CD8-positive, alpha-beta memory T cell (primary cell): ENCODE results near the gene TBX5. TPM values are rescaled to one million over a fixed set of nuclear protein-coding genes. Genes with fewer than 3 reads are reported as not detected.

Source experiments
- CTCF ChIA-PET: fragments of 350-600 bp; sonication (Branson Sonifier 250); formaldehyde crosslinking; loops from one replicate; lab custom pipeline; 2021; ENCODE audit warnings: antibody characterized with exemption; lab: Charles Lee
- POLR2A ChIA-PET: fragments of 350-600 bp; sonication (Branson Sonifier 250); formaldehyde crosslinking; loops from one replicate; lab custom pipeline; 2021; ENCODE audit warnings: antibody characterized with exemption; lab: Charles Lee
- DNase-seq, 5 donors: peaks; one replicate each; pipeline versions ENCODE4 v3.0.0 to v3.0.0-alpha.2; 2020 to 2022; ENCODE audit warnings: mixed read lengths in 1 of 5
- H3K27ac ChIP-seq: one replicate; pipeline ENCODE4 v1.7.0; 2013; ENCODE audit warnings: low read depth, mild to moderate bottlenecking, low read length, moderate library complexity
- H3K27me3 ChIP-seq: 2 replicates; pipeline ENCODE4 v1.7.0; 2013; ENCODE audit warnings: low read length, mild to moderate bottlenecking; ENCODE audit not compliant: insufficient read depth, poor library complexity, severe bottlenecking
- H3K36me3 ChIP-seq: 2 replicates; pipeline ENCODE4 v1.7.0; 2013; ENCODE audit warnings: mild to moderate bottlenecking, low read length, moderate library complexity; ENCODE audit not compliant: insufficient read depth
- H3K4me1 ChIP-seq: 2 replicates; pipeline ENCODE4 v1.7.0; 2013; ENCODE audit warnings: mild to moderate bottlenecking, low read length, moderate library complexity; ENCODE audit not compliant: insufficient read depth
- H3K4me3 ChIP-seq: 2 replicates; pipeline ENCODE4 v1.7.0; 2013; ENCODE audit warnings: mild to moderate bottlenecking, low read length
- H3K9me3 ChIP-seq: 2 replicates; pipeline ENCODE4 v1.7.0; 2013; ENCODE audit warnings: mild to moderate bottlenecking, low read length
- H3K27ac Mint-ChIP-seq, 8 donors: one replicate each; pipeline ENCODE4 v1.8.0; 2020 to 2021; ENCODE audit warnings: mixed read lengths in 8 of 8, mild to moderate bottlenecking in 6 of 8, inconsistent platforms in 3 of 8, moderate library complexity in 3 of 8
- H3K27me3 Mint-ChIP-seq, 2 donors: one replicate each; pipeline ENCODE4 v1.8.0; 2020 to 2021; ENCODE audit warnings: mixed read lengths in 2 of 2, mild to moderate bottlenecking in 1 of 2, moderate library complexity in 1 of 2
- H3K36me3 Mint-ChIP-seq, 3 donors: one replicate each; pipeline ENCODE4 v1.8.0; 2020 to 2021; ENCODE audit warnings: mixed read lengths in 3 of 3, inconsistent platforms in 1 of 3, mild to moderate bottlenecking in 1 of 3
- H3K4me1 Mint-ChIP-seq, 3 donors: one replicate each; pipeline ENCODE4 v1.8.0; 2020 to 2021; ENCODE audit warnings: mixed read lengths in 3 of 3, inconsistent platforms in 1 of 3, mild to moderate bottlenecking in 1 of 3
- H3K4me3 Mint-ChIP-seq, 7 donors: one replicate each; pipeline ENCODE4 v1.8.0; 2020 to 2021; ENCODE audit warnings: mixed read lengths in 7 of 7, mild to moderate bottlenecking in 6 of 7, moderate library complexity in 4 of 7, inconsistent platforms in 2 of 7
- H3K9me3 Mint-ChIP-seq, 5 donors: one replicate each; pipeline ENCODE4 v1.8.0; 2020 to 2022; ENCODE audit warnings: mixed read lengths in 5 of 5, mild to moderate bottlenecking in 3 of 5, moderate library complexity in 2 of 5, inconsistent platforms in 1 of 5
- polyA plus RNA-seq: library from polyadenylated mRNA; unstranded; fragments of 300-500 nt; fragmentation: Illumina TruSeq; gene quantifications from one replicate; pipeline ENCODE4 v1.2.3, GENCODE V29; 2021
- total RNA-seq, 2 experiments: library from RNA; stranded (reverse); gene quantifications; one replicate each; pipeline ENCODE4 v1.2.3, GENCODE V29; 2021

TBX5 gene
- total and polyA plus RNA-seq, 3 experiments from 2014 or later, result not detected

DNA sequence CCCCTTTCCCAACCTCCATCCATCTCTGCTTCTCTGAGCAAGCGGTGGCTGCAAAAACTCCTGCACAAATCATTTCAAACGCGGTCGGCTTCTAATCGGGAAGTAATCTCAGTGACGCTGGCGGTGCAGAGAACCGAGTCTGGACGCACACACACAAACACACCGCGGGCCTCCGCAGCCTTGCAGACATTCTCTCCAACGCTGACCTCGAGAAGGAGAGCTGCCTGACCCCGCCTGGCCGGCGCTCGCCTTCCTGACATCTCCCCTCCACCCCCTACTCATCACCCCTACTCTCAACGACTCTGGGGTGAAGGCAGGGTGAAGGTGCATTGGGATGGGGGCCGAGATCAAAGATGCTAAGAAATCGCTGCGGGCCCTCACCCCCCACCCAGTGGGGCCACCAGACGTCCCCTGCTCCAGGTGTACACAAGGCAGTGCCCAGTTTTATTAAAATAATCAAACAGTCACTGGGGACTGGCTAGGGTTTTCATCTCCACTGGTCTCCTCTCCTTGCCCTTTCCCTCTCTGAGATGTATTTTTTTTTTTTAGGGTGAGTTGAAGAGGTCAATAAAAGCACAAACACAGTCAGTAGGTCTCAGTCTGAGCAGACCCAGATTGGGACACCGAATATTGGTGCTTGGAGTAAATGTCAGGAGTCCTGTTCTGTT lies 506 bp upstream of the TBX5 start:
- Mint-ChIP-seq H3K27me3 (peaks cover 72 to 91% of the 10 kb centered on the region in 2 donors), H3K27ac (no peak overlapping the region), H3K9me3 (peaks cover 0 to 13% (median 11%) of the 10 kb centered on the region in 5 donors), H3K4me1 (peaks cover 3 to 14% (median 7%) of the 10 kb centered on the region in 3 donors), H3K36me3 (no peaks in the 10 kb centered on the region), H3K4me3 (no peak overlapping the region)
- POLR2A ChIA-PET, result no interaction called here
- H3K27ac ChIP-seq, result no peak overlapping the region
- H3K4me3 ChIP-seq, result no peak overlapping the region
- no peaks in the 10 kb centered on the region for H3K9me3 ChIP-seq
- DNase-seq, result no peak
- CTCF ChIA-PET, result no interaction called here
- peaks cover 33% of the 10 kb centered on the region for H3K27me3 ChIP-seq
- H3K36me3 ChIP-seq, result no peaks in the 10 kb centered on the region
- H3K4me1 ChIP-seq, result no peaks in the 10 kb centered on the region

DNA sequence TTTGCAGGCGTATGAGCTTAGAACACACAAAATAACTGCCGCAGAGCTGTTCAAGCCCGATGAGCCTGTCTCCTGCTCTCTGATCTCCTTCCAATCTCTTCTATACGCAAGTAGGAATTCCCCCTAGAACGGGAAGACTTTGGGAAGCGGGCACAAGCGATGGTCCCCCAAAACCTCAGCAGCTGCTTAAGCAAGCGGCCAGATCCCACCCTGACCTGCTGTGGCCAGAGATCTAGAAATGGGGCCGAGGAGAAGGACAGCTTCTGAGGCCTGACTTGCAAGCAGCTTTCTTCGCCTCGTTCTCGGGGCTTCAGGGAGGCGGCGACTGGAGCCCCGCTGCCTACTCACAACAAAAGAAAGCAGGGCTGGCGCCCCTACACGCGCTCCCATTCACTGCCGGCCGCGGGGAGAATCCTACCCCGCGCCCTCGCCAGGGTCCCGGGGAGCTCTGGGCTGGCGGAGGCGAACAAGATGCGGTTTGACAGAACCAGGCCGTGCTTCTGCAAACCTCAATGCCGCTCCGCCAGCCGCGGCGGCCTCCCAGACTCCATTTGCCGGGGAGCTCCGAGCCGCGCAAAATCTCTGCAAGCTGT lies 922 bp downstream of the TBX5 start:
- H3K4me1 ChIP-seq, result no peaks in the 10 kb centered on the region
- Mint-ChIP-seq H3K27me3 (peaks cover 71 to 88% of the 10 kb centered on the region in 2 donors), H3K4me1 (peaks cover 3 to 8% (median 7%) of the 10 kb centered on the region in 3 donors), H3K4me3 (no peak overlapping the region), H3K9me3 (peaks cover 0 to 13% (median 9%) of the 10 kb centered on the region in 5 donors), H3K36me3 (no peaks in the 10 kb centered on the region), H3K27ac (no peak overlapping the region)
- H3K27ac ChIP-seq, result no peak overlapping the region
- no peak for DNase-seq
- H3K9me3 ChIP-seq, result no peaks in the 10 kb centered on the region
- ChIA-PET CTCF (no interaction called here), POLR2A (no interaction called here)
- no peak overlapping the region for H3K4me3 ChIP-seq
- H3K36me3 ChIP-seq, result no peaks in the 10 kb centered on the region
- peaks cover 33% of the 10 kb centered on the region for H3K27me3 ChIP-seq

GRCh38 chr12:114404083-114404925 lies 1.6 kb downstream of the TBX5 start:
- no peaks in the 10 kb centered on the region for H3K4me1 ChIP-seq
- ChIA-PET POLR2A (no interaction called here), CTCF (no interaction called here)
- H3K9me3 ChIP-seq, result no peaks in the 10 kb centered on the region
- H3K36me3 ChIP-seq, result no peaks in the 10 kb centered on the region
- peaks cover 2 to 4% (median 4%) of the 10 kb centered on the region in 3 donors for H3K4me1 Mint-ChIP-seq
- H3K27me3 Mint-ChIP-seq, result peaks cover 70 to 86% of the 10 kb centered on the region in 2 donors
- H3K27ac Mint-ChIP-seq, result peak overlapping the region in 2 of 8 donors; percentile 29 to 58
- peaks cover 0 to 13% (median 7%) of the 10 kb centered on the region in 5 donors for H3K9me3 Mint-ChIP-seq
- H3K4me3 ChIP-seq, result no peak overlapping the region
- no peaks in the 10 kb centered on the region for H3K36me3 Mint-ChIP-seq
- H3K27me3 ChIP-seq, result peaks cover 33% of the 10 kb centered on the region
- H3K4me3 Mint-ChIP-seq, result no peak overlapping the region
- DNase-seq, result no peak
- no peak overlapping the region for H3K27ac ChIP-seq

GRCh38 chr12:114403690-114404066 lies 2.3 kb downstream of the TBX5 start:
- ChIA-PET POLR2A (no interaction called here), CTCF (no interaction called here)
- no peak overlapping the region for H3K4me3 Mint-ChIP-seq
- no peak for DNase-seq
- no peak overlapping the region for H3K4me3 ChIP-seq
- peaks cover 0 to 12% (median 6%) of the 10 kb centered on the region in 5 donors for H3K9me3 Mint-ChIP-seq
- peaks cover under 1 to 3% (median 2%) of the 10 kb centered on the region in 3 donors for H3K4me1 Mint-ChIP-seq
- H3K9me3 ChIP-seq, result no peaks in the 10 kb centered on the region
- H3K36me3 ChIP-seq, result no peaks in the 10 kb centered on the region
- peaks cover 38% of the 10 kb centered on the region for H3K27me3 ChIP-seq
- no peaks in the 10 kb centered on the region for H3K36me3 Mint-ChIP-seq
- H3K27ac ChIP-seq, result no peak overlapping the region
- no peak overlapping the region for H3K27ac Mint-ChIP-seq
- H3K27me3 Mint-ChIP-seq, result peaks cover 70 to 88% of the 10 kb centered on the region in 2 donors
- no peaks in the 10 kb centered on the region for H3K4me1 ChIP-seq

DNA sequence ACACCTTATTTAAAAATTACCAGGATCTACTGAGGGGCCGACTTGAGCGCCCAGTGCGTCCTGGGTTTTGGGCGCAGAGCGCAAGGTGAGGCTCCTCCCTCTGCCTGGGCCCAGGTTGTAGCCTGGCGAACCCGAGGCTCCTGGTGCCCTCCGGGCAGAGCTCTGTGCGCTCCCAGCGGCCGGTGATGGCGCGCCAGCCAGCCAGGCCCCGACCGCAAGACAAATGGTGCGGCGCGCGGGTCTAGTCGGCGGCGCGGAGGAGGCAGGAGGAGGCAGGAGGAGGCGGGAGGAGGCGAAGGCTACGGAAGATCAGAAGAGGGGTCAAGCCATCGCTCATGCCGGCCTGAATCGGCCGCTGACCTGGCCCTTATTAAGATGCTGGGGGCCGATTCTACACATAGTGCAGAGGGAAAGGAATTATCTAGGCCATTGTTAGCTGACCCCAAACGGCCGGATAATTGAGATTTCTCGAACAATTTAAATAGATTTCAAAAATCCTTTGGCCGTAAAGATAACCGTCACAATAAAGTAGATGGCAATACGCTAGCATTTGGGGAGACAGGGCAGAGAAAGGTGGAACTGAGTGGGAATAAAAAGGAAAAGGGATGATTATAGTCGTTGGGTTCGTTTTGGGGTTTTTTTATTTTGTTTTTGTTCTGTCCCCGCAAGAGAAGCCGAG lies 2.8 kb downstream of the TBX5 start:
- Histone ChIP-seq H3K27ac (no peak overlapping the region), H3K9me3 (no peaks in the 10 kb centered on the region), H3K4me3 (no peak overlapping the region), H3K27me3 (peaks cover 42% of the 10 kb centered on the region), H3K4me1 (no peaks in the 10 kb centered on the region), H3K36me3 (no peaks in the 10 kb centered on the region)
- DNase-seq, result no peak
- no peaks in the 10 kb centered on the region for H3K4me1 Mint-ChIP-seq
- ChIA-PET CTCF (no interaction called here), POLR2A (no interaction called here)
- H3K27ac Mint-ChIP-seq, result no peak overlapping the region
- peak overlapping the region in 1 of 7 donors; percentile 54 for H3K4me3 Mint-ChIP-seq
- H3K36me3 Mint-ChIP-seq, result no peaks in the 10 kb centered on the region
- H3K9me3 Mint-ChIP-seq, result peaks cover 0 to 13% (median 5%) of the 10 kb centered on the region in 5 donors
- peaks cover 70 to 88% of the 10 kb centered on the region in 2 donors for H3K27me3 Mint-ChIP-seq

- Histone ChIP-seq H3K27ac (no peak overlapping the region), H3K27me3 (peaks cover 39% of the 10 kb centered on the region), H3K4me1 (no peaks in the 10 kb centered on the region), H3K4me3 (no peak overlapping the region), H3K36me3 (no peaks in the 10 kb centered on the region), H3K9me3 (no peaks in the 10 kb centered on the region)
- H3K4me1 Mint-ChIP-seq, result no peaks in the 10 kb centered on the region
- no peak for DNase-seq
- H3K27ac Mint-ChIP-seq, result no peak overlapping the region
- H3K9me3 Mint-ChIP-seq, result peaks cover 0 to 16% (median 5%) of the 10 kb centered on the region in 5 donors
- ChIA-PET CTCF (no interaction called here), POLR2A (no interaction called here)
- no peak overlapping the region for H3K4me3 Mint-ChIP-seq
- H3K36me3 Mint-ChIP-seq, result peaks cover 0 to 2% (median 0%) of the 10 kb centered on the region in 3 donors
- peaks cover 66 to 88% of the 10 kb centered on the region in 2 donors for H3K27me3 Mint-ChIP-seq
Measured at GRCh38 chr12:114402084-114402717, 3.7 kb downstream of the TBX5 start.

GRCh38 chr12:114401328-114402083 lies 4.4 kb downstream of the TBX5 start:
- Mint-ChIP-seq H3K4me1 (no peaks in the 10 kb centered on the region), H3K4me3 (no peak overlapping the region), H3K27ac (no peak overlapping the region), H3K27me3 (peaks cover 61 to 86% of the 10 kb centered on the region in 2 donors), H3K9me3 (peaks cover 0 to 16% (median 1%) of the 10 kb centered on the region in 5 donors), H3K36me3 (peaks cover 0 to 5% (median 0%) of the 10 kb centered on the region in 3 donors)
- no peaks in the 10 kb centered on the region for H3K36me3 ChIP-seq
- no peaks in the 10 kb centered on the region for H3K9me3 ChIP-seq
- no peaks in the 10 kb centered on the region for H3K4me1 ChIP-seq
- H3K27me3 ChIP-seq, result peaks cover 39% of the 10 kb centered on the region
- POLR2A ChIA-PET, result no interaction called here
- no peak overlapping the region for H3K4me3 ChIP-seq
- no peak overlapping the region for H3K27ac ChIP-seq
- DNase-seq, result no peak
- CTCF ChIA-PET, result no interaction called here
